T-helper 17 cell (primary cell): Measurements from ENCODE around the gene SIT1. TPM values are rescaled to one million over a fixed set of nuclear protein-coding genes. Genes with fewer than 3 reads are reported as not detected.
A peak's percentile ranks its signal among the peaks of the same experiment; 100 is the strongest.

ENCODE experiments used
- ATAC-seq: fragments of 150-1000 bp; cut with Tn5 transposase; 2 replicates; pipeline ENCODE4 v1.10.0; 2021; ENCODE audit warnings: mild to moderate bottlenecking, moderate library complexity
- DNase-seq, 3 donors: peaks; one replicate each; pipeline versions ENCODE4 v3.0.0 to v3.0.0-alpha.2; 2020 to 2021
- H3K9me3 ChIP-seq: one replicate; pipeline ENCODE4 v1.7.0; 2013; ENCODE audit warnings: low read length, mild to moderate bottlenecking; ENCODE audit not compliant: control insufficient read depth, poor library complexity, severe bottlenecking
- H3K27ac Mint-ChIP-seq: one replicate; pipeline ENCODE4 v1.8.0; 2022; ENCODE audit warnings: mild to moderate bottlenecking, moderate library complexity, mixed read lengths
- H3K27me3 Mint-ChIP-seq: one replicate; pipeline ENCODE4 v1.8.0; 2022; ENCODE audit warnings: mixed read lengths
- H3K36me3 Mint-ChIP-seq: one replicate; pipeline ENCODE4 v1.8.0; 2022; ENCODE audit warnings: low read depth, mixed read lengths
- H3K4me1 Mint-ChIP-seq: one replicate; pipeline ENCODE4 v1.8.0; 2022; ENCODE audit warnings: mild to moderate bottlenecking, mixed read lengths
- H3K4me3 Mint-ChIP-seq: one replicate; pipeline ENCODE4 v1.8.0; 2022; ENCODE audit warnings: mild to moderate bottlenecking, moderate library complexity, mixed read lengths
- total RNA-seq, 4 donors: library from RNA in 2 of 4; stranded (reverse) in 2 of 4; gene quantifications; one replicate each; pipeline ENCODE4 v1.2.3 and lab custom pipeline; 2022 to 2026

SIT1 gene
- 10 to 100 TPM; 33.9 to 48.9 TPM for total RNA-seq
- total RNA-seq (lab: John Stamatoyannopoulos, UW): 38.4 to 52.1 reads per million in 2 donors

DNA sequence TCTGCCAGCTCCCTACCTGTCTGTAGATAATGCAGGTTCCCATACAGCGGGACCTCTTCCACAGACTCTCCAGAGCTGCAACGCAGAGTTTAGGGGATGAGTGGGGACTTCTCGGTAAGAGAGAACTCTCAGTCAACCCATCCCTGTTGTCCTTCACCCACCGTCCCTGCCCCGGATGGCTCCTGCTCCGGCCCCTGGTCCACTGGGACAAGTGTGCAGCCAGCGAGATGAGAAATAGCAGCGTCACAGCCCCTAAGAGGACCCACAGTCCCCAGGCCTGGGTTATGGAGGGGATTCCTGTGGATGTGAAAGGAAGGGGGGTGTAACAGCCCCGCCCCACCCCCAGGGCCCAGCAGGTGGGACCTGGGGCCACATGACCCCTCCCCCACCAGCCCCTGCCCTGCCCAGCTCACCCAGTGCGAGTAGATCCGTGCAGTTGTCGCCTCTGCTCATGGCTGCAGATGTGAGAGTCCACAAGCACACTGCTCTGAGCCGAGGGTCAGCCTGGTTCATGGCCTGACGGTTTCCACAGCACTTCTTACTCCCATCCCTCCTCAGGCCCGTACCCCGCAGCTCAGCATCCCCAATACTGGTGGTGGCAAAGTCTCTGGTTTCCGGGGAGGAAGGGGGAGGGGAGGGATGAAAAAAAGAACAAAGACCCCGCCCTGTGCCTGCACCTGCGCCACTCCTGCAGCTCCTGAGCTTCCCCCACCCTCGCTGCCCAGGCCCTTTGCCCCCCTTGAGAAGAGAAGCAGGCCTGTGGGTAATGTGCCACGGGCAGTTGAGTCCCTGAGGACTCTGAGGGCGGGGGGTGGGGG lies at the start of gene SIT1:
Gene SIT1 (minus strand): TSS at position 591 of the 818 bp plus-strand sequence. CDS start 78 bp downstream, at position 513.
- no peak for DNase-seq
- Mint-ChIP-seq H3K27me3 (no peaks in the 10 kb centered on the region), H3K4me1 (peaks cover 42% of the 10 kb centered on the region), H3K36me3 (peaks cover 4% of the 10 kb centered on the region), H3K27ac (peak within 1 kb of the TSS; percentile 98), H3K4me3 (peak within 1 kb of the TSS; percentile 98)
- no peaks in the 10 kb centered on the region for H3K9me3 ChIP-seq
- no peak for ATAC-seq

GRCh38 chr9:35700031-35700430 lies 49.3 kb upstream of the SIT1 start:
- H3K4me3 Mint-ChIP-seq: no peak overlapping the region
- H3K27ac Mint-ChIP-seq: no peak overlapping the region
- peaks cover 13% of the 10 kb centered on the region for H3K4me1 Mint-ChIP-seq
- H3K27me3 Mint-ChIP-seq: no peaks in the 10 kb centered on the region
- ATAC-seq (no peak), DNase-seq (no peak)
- H3K36me3 Mint-ChIP-seq: peaks cover 9% of the 10 kb centered on the region
- H3K9me3 ChIP-seq: no peaks in the 10 kb centered on the region

- H3K4me1 Mint-ChIP-seq: peaks cover 10% of the 10 kb centered on the region
- H3K36me3 Mint-ChIP-seq: peaks cover 9% of the 10 kb centered on the region
- no peaks in the 10 kb centered on the region for H3K9me3 ChIP-seq
- DNase-seq: no peak
- ATAC-seq: no peak
- no peak overlapping the region for H3K4me3 Mint-ChIP-seq
- H3K27ac Mint-ChIP-seq: peak overlapping the region; percentile 62
- H3K27me3 Mint-ChIP-seq: no peaks in the 10 kb centered on the region
These were observed 47.5 kb upstream of the SIT1 start for GRCh38 chr9:35698231-35698630.

- Mint-ChIP-seq H3K4me3 (no peak overlapping the region), H3K36me3 (peaks cover 4% of the 10 kb centered on the region), H3K27ac (peak overlapping the region; percentile 62), H3K4me1 (peaks cover 10% of the 10 kb centered on the region), H3K27me3 (no peaks in the 10 kb centered on the region)
- no peak for ATAC-seq
- H3K9me3 ChIP-seq: no peaks in the 10 kb centered on the region
- no peak for DNase-seq
These were observed 46.8 kb upstream of the SIT1 start for GRCh38 chr9:35697486-35697885.

DNA sequence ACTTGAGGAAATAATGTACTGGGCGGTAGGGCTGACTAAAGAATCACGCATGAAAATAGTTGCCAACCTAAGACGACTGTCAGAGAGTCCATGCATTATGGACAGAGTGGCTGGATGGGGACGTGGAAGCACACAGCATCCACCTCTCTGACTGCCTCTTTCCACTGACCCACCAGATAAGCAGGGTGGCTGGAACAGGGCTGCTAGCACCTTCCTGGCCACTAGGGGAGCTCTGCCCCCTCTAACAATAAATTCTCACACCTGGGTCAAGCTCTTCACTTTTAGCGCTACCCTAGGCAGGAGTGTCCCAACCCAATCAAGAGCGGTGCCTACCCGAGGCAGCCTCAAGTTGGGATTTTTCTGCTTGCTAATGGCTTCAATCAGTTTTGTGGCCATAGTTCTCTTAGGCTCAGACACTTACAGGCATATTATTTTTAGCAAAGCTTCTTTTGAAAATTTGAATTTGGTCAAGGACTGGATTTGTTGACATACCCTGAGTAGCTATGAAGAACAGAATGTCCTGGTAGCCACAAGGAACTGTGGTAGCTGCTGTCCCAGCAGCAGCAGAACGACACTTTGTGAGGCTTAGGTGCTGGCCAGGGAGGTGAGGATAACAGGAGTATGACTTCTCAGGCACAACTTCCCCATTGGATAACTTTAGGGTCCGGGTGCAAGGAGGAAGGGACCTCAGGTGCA lies 45.9 kb upstream of the SIT1 start:
- no peak overlapping the region for H3K4me3 Mint-ChIP-seq
- peak; percentile 91 for ATAC-seq

GRCh38 chr9:35695943-35696401 lies 45.2 kb upstream of the SIT1 start:
- Mint-ChIP-seq H3K4me1 (peaks cover 19% of the 10 kb centered on the region), H3K36me3 (peaks cover 4% of the 10 kb centered on the region), H3K27me3 (no peaks in the 10 kb centered on the region), H3K27ac (no peak overlapping the region), H3K4me3 (no peak overlapping the region)
- ATAC-seq (peak; percentile 9), DNase-seq (no peak)
- H3K9me3 ChIP-seq: no peaks in the 10 kb centered on the region

More for the DNA sequence above, 45.9 kb upstream of the SIT1 start:
- no peaks in the 10 kb centered on the region for H3K9me3 ChIP-seq
- Mint-ChIP-seq H3K27me3 (no peaks in the 10 kb centered on the region), H3K36me3 (peaks cover 4% of the 10 kb centered on the region), H3K27ac (peak overlapping the region; percentile 62), H3K4me1 (peaks cover 14% of the 10 kb centered on the region)
- DNase-seq: peak; percentile 32 to 55 (median 34)

GRCh38 chr9:35691757-35692301 lies 41.1 kb upstream of the SIT1 start:
- peak overlapping the region; percentile 81 for H3K27ac Mint-ChIP-seq
- H3K4me1 Mint-ChIP-seq: peaks cover 25% of the 10 kb centered on the region
- H3K27me3 Mint-ChIP-seq: no peaks in the 10 kb centered on the region
- DNase-seq (no peak), ATAC-seq (no peak)
- no peaks in the 10 kb centered on the region for H3K36me3 Mint-ChIP-seq
- H3K4me3 Mint-ChIP-seq: peak overlapping the region; percentile 90
- H3K9me3 ChIP-seq: no peaks in the 10 kb centered on the region

DNA sequence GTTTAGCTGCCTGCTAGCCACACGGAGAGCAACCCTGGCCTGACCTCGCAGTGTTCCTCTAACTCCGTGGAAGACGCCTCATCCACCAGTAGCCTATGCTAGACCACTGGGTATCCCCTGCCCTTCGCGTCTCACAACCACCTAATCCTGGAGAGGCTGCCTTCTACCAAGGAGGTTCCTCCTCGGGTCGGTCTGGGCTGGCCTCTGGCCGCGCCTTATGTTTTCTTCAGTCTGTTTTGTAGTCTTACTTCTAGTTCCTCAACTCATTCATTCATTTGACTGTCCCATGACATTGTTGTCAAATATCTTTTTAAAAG lies 40.6 kb upstream of the SIT1 start:
- Mint-ChIP-seq H3K27ac (peak overlapping the region; percentile 81), H3K4me3 (peak overlapping the region; percentile 90), H3K4me1 (peaks cover 19% of the 10 kb centered on the region), H3K36me3 (no peaks in the 10 kb centered on the region), H3K27me3 (no peaks in the 10 kb centered on the region)
- no peaks in the 10 kb centered on the region for H3K9me3 ChIP-seq
- peak; percentile 22 for ATAC-seq
- no peak for DNase-seq

GRCh38 chr9:35690614-35691333 lies 40.0 kb upstream of the SIT1 start:
- ATAC-seq (peak; percentile 58), DNase-seq (no peak)
- Mint-ChIP-seq H3K36me3 (no peaks in the 10 kb centered on the region), H3K4me3 (peak overlapping the region; percentile 90), H3K27ac (peak overlapping the region; percentile 81), H3K27me3 (no peaks in the 10 kb centered on the region), H3K4me1 (peaks cover 20% of the 10 kb centered on the region)
- H3K9me3 ChIP-seq: no peaks in the 10 kb centered on the region

- ATAC-seq: peak; percentile 20
These were observed 39.5 kb upstream of the SIT1 start for GRCh38 chr9:35690294-35690613.

DNA sequence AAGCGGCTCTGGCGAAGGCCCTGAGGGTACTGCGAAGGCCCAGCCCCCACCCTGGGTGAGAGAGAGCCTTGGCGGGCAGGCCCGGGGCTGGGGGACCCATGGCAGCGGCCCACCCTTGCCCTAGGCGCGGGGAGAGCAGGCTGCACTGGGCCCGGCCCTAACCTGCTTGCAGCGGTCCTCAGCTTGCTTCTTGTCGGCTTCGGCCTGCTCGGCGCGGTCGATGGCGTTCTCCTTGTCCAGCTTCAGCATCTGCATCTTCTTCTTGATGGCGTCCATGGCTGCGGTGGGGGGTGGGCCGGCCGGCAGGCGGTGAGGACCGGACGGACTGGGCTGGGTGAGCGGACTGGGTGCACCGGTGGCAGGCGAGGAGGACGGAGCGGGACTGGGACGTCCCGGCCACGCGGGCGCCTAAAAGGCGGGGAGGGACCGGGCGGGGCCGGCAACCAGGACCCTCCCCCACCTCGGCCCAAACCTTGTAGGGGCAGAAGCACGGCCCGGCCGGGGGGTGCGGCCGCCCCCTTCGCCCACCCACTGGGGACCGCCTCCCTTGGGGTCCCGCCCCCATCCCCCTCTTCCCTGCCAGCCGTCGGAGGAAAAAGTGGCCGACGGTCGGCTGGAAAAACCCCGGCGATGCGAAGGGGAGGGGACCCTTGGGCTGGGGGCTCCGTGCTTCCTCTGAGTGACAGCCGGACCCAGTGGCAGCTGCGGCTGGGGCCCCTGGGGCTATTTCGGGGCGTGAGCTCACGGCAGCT lies 39.0 kb upstream of the SIT1 start, which contains the start of gene TPM2:
Gene TPM2 (minus strand): TSS at position 384 of the 752 bp plus-strand sequence. CDS start 108 bp downstream, at position 276.
- DNase-seq (no peak), ATAC-seq (peak; percentile 7)
- no peaks in the 10 kb centered on the region for H3K36me3 Mint-ChIP-seq

More at GRCh38 chr9:35690294-35690613, 39.5 kb upstream of the SIT1 start:
- Mint-ChIP-seq H3K27ac (no peak overlapping the region), H3K27me3 (no peaks in the 10 kb centered on the region), H3K4me1 (peaks cover 20% of the 10 kb centered on the region), H3K4me3 (peak overlapping the region; percentile 90), H3K36me3 (no peaks in the 10 kb centered on the region)
- no peak for DNase-seq
- no peaks in the 10 kb centered on the region for H3K9me3 ChIP-seq

More for the DNA sequence above, 39.0 kb upstream of the SIT1 start, which contains the start of gene TPM2:
- peak within 1 kb of the TSS; percentile 81 for H3K27ac Mint-ChIP-seq
- no peaks in the 10 kb centered on the region for H3K9me3 ChIP-seq
- H3K27me3 Mint-ChIP-seq: no peaks in the 10 kb centered on the region
- peaks cover 20% of the 10 kb centered on the region for H3K4me1 Mint-ChIP-seq
- peak within 1 kb of the TSS; percentile 90 for H3K4me3 Mint-ChIP-seq
